ENCODE results near the gene MEGF11.

The MEGF11 gene

GRCh38 chr15:66254951-66255676 lies 1.6 kb upstream of the MEGF11 start:
- no peak for TF ChIP-seq ZNF565 (CRISPR knock-in tag; conservative IDR thresholded peaks at IDR 0.05; ENCODE audit: low read depth)

GRCh38 chr15:66254089-66254950 lies 770 bp upstream of the MEGF11 start:
- no peak for ATAC-seq
- TF ChIP-seq RARB (CRISPR knock-in tag; IDR thresholded peaks at IDR 0.05) (no peak), TCF4 (CRISPR knock-in tag; IDR thresholded peaks at IDR 0.05; ENCODE audit: borderline replicate concordance) (no peak), ZFP30 (CRISPR knock-in tag; IDR thresholded peaks at IDR 0.05) (no peak), PATZ1 (CRISPR knock-in tag; IDR thresholded peaks at IDR 0.05; ENCODE audit: borderline replicate concordance) (no peak), ZNF565 (CRISPR knock-in tag; conservative IDR thresholded peaks at IDR 0.05; ENCODE audit: low read depth) (no peak), ARNTL (CRISPR knock-in tag; IDR thresholded peaks at IDR 0.05; ENCODE audit: borderline replicate concordance, low read depth) (no peak), TOX (CRISPR knock-in tag; IDR thresholded peaks at IDR 0.05; ENCODE audit: borderline replicate concordance) (no peak), CSRNP3 (CRISPR knock-in tag; IDR thresholded peaks at IDR 0.05) (no peak), ISL1 (CRISPR knock-in tag; IDR thresholded peaks at IDR 0.05) (no peak), POU6F1 (CRISPR knock-in tag; IDR thresholded peaks at IDR 0.05; ENCODE audit: borderline replicate concordance, low read depth) (no peak), BACH2 (CRISPR knock-in tag; IDR thresholded peaks at IDR 0.05; ENCODE audit: borderline replicate concordance) (no peak), SNAI2 (CRISPR knock-in tag; IDR thresholded peaks at IDR 0.05) (no peak), ESRRG (CRISPR knock-in tag; IDR thresholded peaks at IDR 0.05) (no peak)

More at GRCh38 chr15:66254951-66255676, 1.6 kb upstream of the MEGF11 start:
- ATAC-seq: no peak

GRCh38 chr15:66252685-66253417 lies 699 bp downstream of the MEGF11 start:
- peak; percentile 63 for ATAC-seq

More at GRCh38 chr15:66252685-66253417, 699 bp downstream of the MEGF11 start:
- TF ChIP-seq ZFP3 (CRISPR knock-in tag; IDR thresholded peaks at IDR 0.05) (no peak), TOX (CRISPR knock-in tag; IDR thresholded peaks at IDR 0.05; ENCODE audit: borderline replicate concordance) (no peak), ZNF565 (CRISPR knock-in tag; conservative IDR thresholded peaks at IDR 0.05; ENCODE audit: low read depth) (no peak), ZFP30 (CRISPR knock-in tag; IDR thresholded peaks at IDR 0.05) (no peak), POU6F1 (CRISPR knock-in tag; IDR thresholded peaks at IDR 0.05; ENCODE audit: borderline replicate concordance, low read depth) (no peak), TCF4 (CRISPR knock-in tag; IDR thresholded peaks at IDR 0.05; ENCODE audit: borderline replicate concordance) (no peak), ESRRG (CRISPR knock-in tag; IDR thresholded peaks at IDR 0.05) (no peak), ZNF70 (CRISPR knock-in tag; IDR thresholded peaks at IDR 0.05) (no peak), BACH2 (CRISPR knock-in tag; IDR thresholded peaks at IDR 0.05; ENCODE audit: borderline replicate concordance) (no peak)
